GM23338 (cell line): ENCODE measurements around the gene FHL2. TPM values are rescaled to one million over a fixed set of nuclear protein-coding genes. Genes with fewer than 3 reads are reported as not detected.

Experiments
- ATAC-seq: fragments of 200-7000 bp; cut with Tn5 transposase; 3 replicates; pipeline ENCODE4 v1.9.1; 2020
- DNase-seq: peaks from one replicate; pipeline ENCODE4 v3.0.0-alpha.2; 2015; ENCODE audit warnings: low spot score
- H2AFZ ChIP-seq: fragments of 200-600 bp; sonication (generic); 2 replicates; pipeline ENCODE4 v1.8.0; 2016; ENCODE audit warnings: antibody characterized with exemption, mild to moderate bottlenecking, moderate library complexity
- H3F3A ChIP-seq: fragments of 200-600 bp; sonication (generic); replicated peaks from 2 replicates; pipeline ENCODE4 v1.8.0; 2017; ENCODE audit warnings: antibody characterized with exemption, mixed run types, low read depth
- H3K27ac ChIP-seq: fragments of 200-600 bp; sonication (generic); 2 replicates; pipeline ENCODE4 v1.6.1; 2016; ENCODE audit warnings: low read depth
- H3K27me3 ChIP-seq: fragments of 200-600 bp; sonication (generic); 2 replicates; pipeline ENCODE4 v1.8.0; 2016; ENCODE audit warnings: mild to moderate bottlenecking, mixed run types, moderate library complexity; ENCODE audit not compliant: insufficient read depth
- H3K36me3 ChIP-seq: fragments of 200-600 bp; sonication (generic); 2 replicates; pipeline ENCODE4 v1.8.0; 2016; ENCODE audit warnings: mild to moderate bottlenecking; ENCODE audit not compliant: insufficient read depth
- H3K4me1 ChIP-seq: fragments of 200-600 bp; sonication (generic); 2 replicates; pipeline ENCODE4 v1.8.0; 2016; ENCODE audit warnings: mild to moderate bottlenecking, moderate library complexity; ENCODE audit not compliant: insufficient read depth
- H3K4me2 ChIP-seq: fragments of 200-600 bp; sonication (generic); 2 replicates; pipeline ENCODE4 v1.7.1; 2017; ENCODE audit warnings: mixed run types
- H3K4me3 ChIP-seq: fragments of 200-600 bp; sonication (generic); 2 replicates; pipeline ENCODE4 v1.6.1; 2016; ENCODE audit warnings: mixed run types
- H3K79me2 ChIP-seq: fragments of 200-600 bp; sonication (generic); replicated peaks from 2 replicates; pipeline ENCODE4 v1.8.0; 2017; ENCODE audit warnings: mild to moderate bottlenecking; ENCODE audit not compliant: insufficient read depth
- H3K9me2 ChIP-seq: fragments of 200-600 bp; sonication (generic); 2 replicates; pipeline ENCODE4 v1.8.0; 2017; ENCODE audit not compliant: insufficient read depth
- H4K20me1 ChIP-seq: fragments of 200-600 bp; sonication (generic); replicated peaks from 2 replicates; pipeline ENCODE4 v1.8.0; 2017; ENCODE audit warnings: mild to moderate bottlenecking; ENCODE audit not compliant: insufficient read depth
- H3K27ac Mint-ChIP-seq: 2 replicates; pipeline ENCODE4 v1.8.0; 2020; ENCODE audit warnings: inconsistent platforms, mild to moderate bottlenecking, moderate library complexity, mixed read lengths
- H3K27me3 Mint-ChIP-seq: 3 replicates; pipeline ENCODE4 v1.8.0; 2022; ENCODE audit warnings: low read depth, mild to moderate bottlenecking, moderate library complexity, mixed read lengths, inconsistent platforms; ENCODE audit not compliant: insufficient read depth, poor library complexity
- H3K36me3 Mint-ChIP-seq: 3 replicates; pipeline ENCODE4 v1.8.0; 2021; ENCODE audit warnings: low read depth, mild to moderate bottlenecking, inconsistent platforms, moderate library complexity, mixed read lengths
- H3K4me1 Mint-ChIP-seq: 3 replicates; pipeline ENCODE4 v1.8.0; 2020; ENCODE audit warnings: mild to moderate bottlenecking, inconsistent platforms, mixed read lengths
- H3K4me3 Mint-ChIP-seq: 3 replicates; pipeline ENCODE4 v1.8.0; 2021; ENCODE audit warnings: moderate library complexity, mild to moderate bottlenecking, inconsistent platforms, mixed read lengths
- H3K9me3 Mint-ChIP-seq: 3 replicates; pipeline ENCODE4 v1.8.0; 2020; ENCODE audit warnings: moderate library complexity, mild to moderate bottlenecking, inconsistent platforms, mixed read lengths
- EZH2 ChIP-seq: fragments of 200-600 bp; sonication (generic); IDR thresholded peaks from one replicate; pipeline ENCODE4 v1.8.0; 2017; ENCODE audit warnings: antibody characterized with exemption, mild to moderate bottlenecking, low read depth; ENCODE audit not compliant: unreplicated experiment
- EZH2phosphoT487 ChIP-seq: fragments of 200-600 bp; sonication (generic); IDR thresholded peaks from one replicate; pipeline ENCODE4 v1.8.1; 2018; ENCODE audit warnings: antibody characterized with exemption; ENCODE audit not compliant: unreplicated experiment
- JUNB ChIP-seq: IDR thresholded peaks from one replicate; pipeline ENCODE4 v1.6.1; 2016; ENCODE audit warnings: antibody characterized with exemption; ENCODE audit not compliant: unreplicated experiment
- NANOG ChIP-seq: IDR thresholded peaks from 2 replicates; pipeline ENCODE4 v1.6.1; 2016; ENCODE audit warnings: antibody characterized with exemption, borderline replicate concordance
- POLR2AphosphoS5 ChIP-seq: IDR thresholded peaks from 2 replicates; pipeline ENCODE4 v1.6.1; 2016; ENCODE audit warnings: antibody characterized with exemption, low read depth
- STAT1 ChIP-seq: IDR thresholded peaks from one replicate; pipeline ENCODE4 v1.6.1; 2016; ENCODE audit warnings: antibody characterized with exemption; ENCODE audit not compliant: unreplicated experiment
- ZNF114 ChIP-seq: fragments of 250-450 bp; sonication (Bioruptor Pico); IDR thresholded peaks from 2 replicates; pipeline ENCODE4 v1.5.0; 2020; ENCODE audit warnings: mild to moderate bottlenecking, moderate library complexity
- ZNF331 ChIP-seq: fragments of 250-450 bp; sonication (Bioruptor Pico); IDR thresholded peaks from 2 replicates; pipeline ENCODE4 v1.5.0; 2020; ENCODE audit warnings: low read depth, mild to moderate bottlenecking, moderate library complexity
- polyA plus RNA-seq: library from polyadenylated mRNA; unstranded; fragments of >200 nt; fragmentation: Nextera tagmentation; extraction: Ambion mirVana; gene quantifications from 2 replicates; pipeline ENCODE4 v1.2.1, GENCODE V29; 2016
- total RNA-seq: library from RNA; depleted of rRNA; stranded (reverse); fragments of >200 nt; shearing (Covaris generic); gene quantifications from 2 replicates; pipeline ENCODE4 v1.2.3, GENCODE V29; 2014
- TF ChIP-seq, protein P1 (sequence below): IDR thresholded peaks from one replicate; pipeline ENCODE4 v1.6.1; 2018; ENCODE audit warnings: antibody characterized with exemption; ENCODE audit not compliant: unreplicated experiment
- TF ChIP-seq, protein P2 (sequence below): fragments of 250-450 bp; sonication (Bioruptor Pico); IDR thresholded peaks from 2 replicates; pipeline ENCODE4 v1.5.0; 2020; ENCODE audit warnings: mild to moderate bottlenecking, moderate library complexity

The FHL2 gene
- total and polyA plus RNA-seq, 2 experiments from 2014 or later = 29.0 to 30.9 TPM

- no peak for TF ChIP-seq NANOG
- no peak for TF ChIP-seq EZH2
These were observed 16.2 kb upstream of the FHL2 start (continued) for GRCh38 chr2:105415007-105415406.

DNA sequence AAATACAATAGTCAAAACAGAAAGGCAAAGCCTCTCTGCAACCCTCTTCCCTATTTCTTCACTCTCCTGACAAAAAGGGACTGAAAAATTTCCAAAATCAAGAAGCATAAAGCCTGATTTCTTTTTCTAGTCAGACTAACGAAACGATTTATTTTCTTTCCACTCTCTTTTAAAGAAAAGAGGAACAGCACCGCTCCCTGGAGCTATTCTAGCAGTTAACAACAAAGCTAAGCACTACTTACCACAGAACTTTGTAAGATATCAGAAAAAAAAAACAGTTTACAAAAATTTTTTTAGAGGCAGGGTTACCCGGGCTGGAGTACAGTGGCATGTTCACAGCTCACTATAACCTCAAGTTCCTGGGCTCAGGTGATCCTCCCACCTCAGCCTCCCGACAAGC, 14.4 kb upstream of the FHL2 start:
- no peaks in the 10 kb centered on the region for H3K36me3 ChIP-seq
- no peaks in the 10 kb centered on the region for H3K79me2 ChIP-seq
- H3K36me3 Mint-ChIP-seq = no peaks in the 10 kb centered on the region
- H3K9me3 Mint-ChIP-seq = no peaks in the 10 kb centered on the region
- no peak for ATAC-seq
- H4K20me1 ChIP-seq = no peaks in the 10 kb centered on the region
- H3F3A ChIP-seq = no peaks in the 10 kb centered on the region
- DNase-seq = no peak
- H3K27ac ChIP-seq = no peak overlapping the region
- H3K4me1 Mint-ChIP-seq = no peaks in the 10 kb centered on the region
- H3K27me3 Mint-ChIP-seq = peaks cover 2% of the 10 kb centered on the region
- no peak overlapping the region; the same call in 1 of the 2 replicates for H2AFZ ChIP-seq
- TF ChIP-seq POLR2AphosphoS5 (no peak), JUNB (no peak), STAT1 (no peak), NANOG (no peak), EZH2phosphoT487 (no peak), ZNF331 (CRISPR knock-in tag) (no peak), ZNF114 (CRISPR knock-in tag) (no peak)
- TF ChIP-seq, protein P1, sequence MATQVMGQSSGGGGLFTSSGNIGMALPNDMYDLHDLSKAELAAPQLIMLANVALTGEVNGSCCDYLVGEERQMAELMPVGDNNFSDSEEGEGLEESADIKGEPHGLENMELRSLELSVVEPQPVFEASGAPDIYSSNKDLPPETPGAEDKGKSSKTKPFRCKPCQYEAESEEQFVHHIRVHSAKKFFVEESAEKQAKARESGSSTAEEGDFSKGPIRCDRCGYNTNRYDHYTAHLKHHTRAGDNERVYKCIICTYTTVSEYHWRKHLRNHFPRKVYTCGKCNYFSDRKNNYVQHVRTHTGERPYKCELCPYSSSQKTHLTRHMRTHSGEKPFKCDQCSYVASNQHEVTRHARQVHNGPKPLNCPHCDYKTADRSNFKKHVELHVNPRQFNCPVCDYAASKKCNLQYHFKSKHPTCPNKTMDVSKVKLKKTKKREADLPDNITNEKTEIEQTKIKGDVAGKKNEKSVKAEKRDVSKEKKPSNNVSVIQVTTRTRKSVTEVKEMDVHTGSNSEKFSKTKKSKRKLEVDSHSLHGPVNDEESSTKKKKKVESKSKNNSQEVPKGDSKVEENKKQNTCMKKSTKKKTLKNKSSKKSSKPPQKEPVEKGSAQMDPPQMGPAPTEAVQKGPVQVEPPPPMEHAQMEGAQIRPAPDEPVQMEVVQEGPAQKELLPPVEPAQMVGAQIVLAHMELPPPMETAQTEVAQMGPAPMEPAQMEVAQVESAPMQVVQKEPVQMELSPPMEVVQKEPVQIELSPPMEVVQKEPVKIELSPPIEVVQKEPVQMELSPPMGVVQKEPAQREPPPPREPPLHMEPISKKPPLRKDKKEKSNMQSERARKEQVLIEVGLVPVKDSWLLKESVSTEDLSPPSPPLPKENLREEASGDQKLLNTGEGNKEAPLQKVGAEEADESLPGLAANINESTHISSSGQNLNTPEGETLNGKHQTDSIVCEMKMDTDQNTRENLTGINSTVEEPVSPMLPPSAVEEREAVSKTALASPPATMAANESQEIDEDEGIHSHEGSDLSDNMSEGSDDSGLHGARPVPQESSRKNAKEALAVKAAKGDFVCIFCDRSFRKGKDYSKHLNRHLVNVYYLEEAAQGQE = no peak
- TF ChIP-seq, protein P2, sequence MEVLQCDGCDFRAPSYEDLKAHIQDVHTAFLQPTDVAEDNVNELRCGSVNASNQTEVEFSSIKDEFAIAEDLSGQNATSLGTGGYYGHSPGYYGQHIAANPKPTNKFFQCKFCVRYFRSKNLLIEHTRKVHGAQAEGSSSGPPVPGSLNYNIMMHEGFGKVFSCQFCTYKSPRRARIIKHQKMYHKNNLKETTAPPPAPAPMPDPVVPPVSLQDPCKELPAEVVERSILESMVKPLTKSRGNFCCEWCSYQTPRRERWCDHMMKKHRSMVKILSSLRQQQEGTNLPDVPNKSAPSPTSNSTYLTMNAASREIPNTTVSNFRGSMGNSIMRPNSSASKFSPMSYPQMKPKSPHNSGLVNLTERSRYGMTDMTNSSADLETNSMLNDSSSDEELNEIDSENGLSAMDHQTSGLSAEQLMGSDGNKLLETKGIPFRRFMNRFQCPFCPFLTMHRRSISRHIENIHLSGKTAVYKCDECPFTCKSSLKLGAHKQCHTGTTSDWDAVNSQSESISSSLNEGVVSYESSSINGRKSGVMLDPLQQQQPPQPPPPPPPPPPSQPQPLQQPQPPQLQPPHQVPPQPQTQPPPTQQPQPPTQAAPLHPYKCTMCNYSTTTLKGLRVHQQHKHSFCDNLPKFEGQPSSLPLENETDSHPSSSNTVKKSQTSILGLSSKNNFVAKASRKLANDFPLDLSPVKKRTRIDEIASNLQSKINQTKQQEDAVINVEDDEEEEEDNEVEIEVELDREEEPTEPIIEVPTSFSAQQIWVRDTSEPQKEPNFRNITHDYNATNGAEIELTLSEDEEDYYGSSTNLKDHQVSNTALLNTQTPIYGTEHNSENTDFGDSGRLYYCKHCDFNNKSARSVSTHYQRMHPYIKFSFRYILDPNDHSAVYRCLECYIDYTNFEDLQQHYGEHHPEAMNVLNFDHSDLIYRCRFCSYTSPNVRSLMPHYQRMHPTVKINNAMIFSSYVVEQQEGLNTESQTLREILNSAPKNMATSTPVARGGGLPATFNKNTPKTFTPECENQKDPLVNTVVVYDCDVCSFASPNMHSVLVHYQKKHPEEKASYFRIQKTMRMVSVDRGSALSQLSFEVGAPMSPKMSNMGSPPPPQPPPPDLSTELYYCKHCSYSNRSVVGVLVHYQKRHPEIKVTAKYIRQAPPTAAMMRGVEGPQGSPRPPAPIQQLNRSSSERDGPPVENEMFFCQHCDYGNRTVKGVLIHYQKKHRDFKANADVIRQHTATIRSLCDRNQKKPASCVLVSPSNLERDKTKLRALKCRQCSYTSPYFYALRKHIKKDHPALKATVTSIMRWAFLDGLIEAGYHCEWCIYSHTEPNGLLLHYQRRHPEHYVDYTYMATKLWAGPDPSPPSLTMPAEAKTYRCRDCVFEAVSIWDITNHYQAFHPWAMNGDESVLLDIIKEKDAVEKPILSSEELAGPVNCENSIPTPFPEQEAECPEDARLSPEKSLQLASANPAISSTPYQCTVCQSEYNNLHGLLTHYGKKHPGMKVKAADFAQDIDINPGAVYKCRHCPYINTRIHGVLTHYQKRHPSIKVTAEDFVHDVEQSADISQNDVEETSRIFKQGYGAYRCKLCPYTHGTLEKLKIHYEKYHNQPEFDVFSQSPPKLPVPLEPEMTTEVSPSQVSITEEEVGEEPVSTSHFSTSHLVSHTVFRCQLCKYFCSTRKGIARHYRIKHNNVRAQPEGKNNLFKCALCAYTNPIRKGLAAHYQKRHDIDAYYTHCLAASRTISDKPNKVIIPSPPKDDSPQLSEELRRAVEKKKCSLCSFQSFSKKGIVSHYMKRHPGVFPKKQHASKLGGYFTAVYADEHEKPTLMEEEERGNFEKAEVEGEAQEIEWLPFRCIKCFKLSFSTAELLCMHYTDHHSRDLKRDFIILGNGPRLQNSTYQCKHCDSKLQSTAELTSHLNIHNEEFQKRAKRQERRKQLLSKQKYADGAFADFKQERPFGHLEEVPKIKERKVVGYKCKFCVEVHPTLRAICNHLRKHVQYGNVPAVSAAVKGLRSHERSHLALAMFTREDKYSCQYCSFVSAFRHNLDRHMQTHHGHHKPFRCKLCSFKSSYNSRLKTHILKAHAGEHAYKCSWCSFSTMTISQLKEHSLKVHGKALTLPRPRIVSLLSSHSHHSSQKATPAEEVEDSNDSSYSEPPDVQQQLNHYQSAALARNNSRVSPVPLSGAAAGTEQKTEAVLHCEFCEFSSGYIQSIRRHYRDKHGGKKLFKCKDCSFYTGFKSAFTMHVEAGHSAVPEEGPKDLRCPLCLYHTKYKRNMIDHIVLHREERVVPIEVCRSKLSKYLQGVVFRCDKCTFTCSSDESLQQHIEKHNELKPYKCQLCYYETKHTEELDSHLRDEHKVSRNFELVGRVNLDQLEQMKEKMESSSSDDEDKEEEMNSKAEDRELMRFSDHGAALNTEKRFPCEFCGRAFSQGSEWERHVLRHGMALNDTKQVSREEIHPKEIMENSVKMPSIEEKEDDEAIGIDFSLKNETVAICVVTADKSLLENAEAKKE = no peak
- no peak overlapping the region for H3K27ac Mint-ChIP-seq
- no peaks in the 10 kb centered on the region for H3K27me3 ChIP-seq
- H3K4me1 ChIP-seq = no peaks in the 10 kb centered on the region
- no peak overlapping the region for H3K4me3 Mint-ChIP-seq
- H3K4me2 ChIP-seq = no peak overlapping the region
- no peak overlapping the region for H3K4me3 ChIP-seq
- H3K9me2 ChIP-seq = peaks cover 7% of the 10 kb centered on the region; the same call in 1 of the 2 replicates
